Upper lobe of right lung (tissue), 1 donor: ENCODE results near the gene POLR2C. TPM values are rescaled to one million over a fixed set of nuclear protein-coding genes. Genes with fewer than 3 reads are reported as not detected.

Source experiments
- ATAC-seq: fragments of 200-7000 bp; cut with Tn5 transposase; one replicate; pipeline ENCODE4 v1.9.1; 2020; ENCODE audit warnings: mild to moderate bottlenecking, moderate library complexity
- DNase-seq: peaks from one replicate; pipeline ENCODE4 v3.0.0-alpha.2; 2020
- H3K27ac ChIP-seq: fragments of 200-600 bp; one replicate; pipeline ENCODE4 v1.8.0; 2022
- H3K27me3 ChIP-seq: fragments of 200-600 bp; one replicate; pipeline ENCODE4 v1.8.0; 2022; ENCODE audit warnings: mild to moderate bottlenecking
- H3K36me3 ChIP-seq: fragments of 200-600 bp; one replicate; pipeline ENCODE4 v1.8.0; 2022
- H3K4me1 ChIP-seq: fragments of 200-600 bp; one replicate; pipeline ENCODE4 v1.8.0; 2022
- H3K4me3 ChIP-seq: fragments of 200-600 bp; one replicate; pipeline ENCODE4 v1.8.0; 2022; ENCODE audit warnings: mild to moderate bottlenecking
- H3K9me3 ChIP-seq: fragments of 200-600 bp; one replicate; pipeline ENCODE4 v1.8.0; 2022
- intact Hi-C: fragments of 100-400 bp; cut with DNase I; formaldehyde crosslinking; loops from one replicate; pipeline ENCODE4 v1.11.0; 2022
- total RNA-seq: library from RNA; stranded (reverse); fragmentation: NEBNext Ultra II Directional; extraction: Animal tissue kit (Norgen Biotek cat#: 25700); gene quantifications from one replicate; pipeline ENCODE4 v1.2.1, GENCODE V29; 2021
- TF ChIP-seq, protein P1 (sequence below): fragments of 200-600 bp; IDR thresholded peaks from one replicate; pipeline ENCODE4 v1.8.0; 2022; ENCODE audit warnings: antibody characterized with exemption
- donor health status: DM: no; HTN: yes; CAD: no; lungs with severe emphysema.

Gene POLR2C
- total RNA-seq, 1 donor from 2014 or later: 85.1 TPM

DNA sequence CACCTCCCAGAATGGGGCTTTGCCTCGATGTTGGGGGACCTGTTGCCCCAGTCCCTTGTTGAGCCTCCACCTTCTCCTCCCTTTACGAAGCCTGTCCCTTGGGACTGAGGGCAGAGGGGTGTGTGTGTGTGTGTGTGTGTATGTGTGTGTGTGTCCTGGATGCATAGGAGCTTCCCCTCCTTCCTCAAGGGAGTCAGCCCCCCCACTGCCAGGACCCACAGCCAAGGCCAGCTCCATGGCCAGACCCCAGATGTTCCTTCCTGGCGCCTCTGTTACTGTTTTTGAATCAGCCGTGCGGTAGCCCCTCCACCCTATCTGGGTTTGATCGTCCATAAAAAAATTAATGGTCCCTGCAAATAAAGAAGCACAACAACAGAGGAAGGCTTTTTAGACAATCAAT, 41.5 kb downstream of the POLR2C start:
- DNase-seq: no peak
- intact Hi-C loops: no loop called here
- Histone ChIP-seq H3K4me1 (peaks cover 12% of the 10 kb centered on the region), H3K27ac (no peak overlapping the region), H3K27me3 (no peaks in the 10 kb centered on the region), H3K4me3 (no peak overlapping the region), H3K36me3 (no peaks in the 10 kb centered on the region), H3K9me3 (no peaks in the 10 kb centered on the region)
- TF ChIP-seq, protein P1, sequence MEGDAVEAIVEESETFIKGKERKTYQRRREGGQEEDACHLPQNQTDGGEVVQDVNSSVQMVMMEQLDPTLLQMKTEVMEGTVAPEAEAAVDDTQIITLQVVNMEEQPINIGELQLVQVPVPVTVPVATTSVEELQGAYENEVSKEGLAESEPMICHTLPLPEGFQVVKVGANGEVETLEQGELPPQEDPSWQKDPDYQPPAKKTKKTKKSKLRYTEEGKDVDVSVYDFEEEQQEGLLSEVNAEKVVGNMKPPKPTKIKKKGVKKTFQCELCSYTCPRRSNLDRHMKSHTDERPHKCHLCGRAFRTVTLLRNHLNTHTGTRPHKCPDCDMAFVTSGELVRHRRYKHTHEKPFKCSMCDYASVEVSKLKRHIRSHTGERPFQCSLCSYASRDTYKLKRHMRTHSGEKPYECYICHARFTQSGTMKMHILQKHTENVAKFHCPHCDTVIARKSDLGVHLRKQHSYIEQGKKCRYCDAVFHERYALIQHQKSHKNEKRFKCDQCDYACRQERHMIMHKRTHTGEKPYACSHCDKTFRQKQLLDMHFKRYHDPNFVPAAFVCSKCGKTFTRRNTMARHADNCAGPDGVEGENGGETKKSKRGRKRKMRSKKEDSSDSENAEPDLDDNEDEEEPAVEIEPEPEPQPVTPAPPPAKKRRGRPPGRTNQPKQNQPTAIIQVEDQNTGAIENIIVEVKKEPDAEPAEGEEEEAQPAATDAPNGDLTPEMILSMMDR: no peak
- no peak for ATAC-seq

DNA sequence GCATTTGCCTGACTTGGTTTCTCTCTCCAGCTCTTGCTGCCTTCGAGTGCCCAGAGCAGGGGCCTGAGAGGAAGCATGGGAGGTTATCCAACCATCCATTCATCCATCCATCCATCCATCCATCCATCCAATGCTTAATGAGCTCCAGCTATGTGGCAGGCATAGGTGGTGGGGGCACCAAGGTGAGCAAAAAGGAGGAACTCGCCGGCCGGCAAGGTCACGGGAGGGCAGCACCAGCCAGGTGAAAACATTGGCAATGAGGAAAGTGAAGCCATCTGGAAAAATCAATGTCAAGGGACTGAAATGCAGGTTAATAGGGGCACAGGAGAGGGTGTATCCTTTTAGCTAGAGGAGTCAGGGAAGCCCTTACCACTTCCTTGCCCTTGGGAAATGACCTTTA, 42.0 kb downstream of the POLR2C start:
- DNase-seq (no peak), ATAC-seq (no peak)
- Histone ChIP-seq H3K9me3 (no peaks in the 10 kb centered on the region), H3K4me1 (peaks cover 12% of the 10 kb centered on the region), H3K36me3 (no peaks in the 10 kb centered on the region), H3K27me3 (no peaks in the 10 kb centered on the region), H3K4me3 (no peak overlapping the region), H3K27ac (no peak overlapping the region)
- intact Hi-C loops: no loop called here
- TF ChIP-seq, protein P1: no peak

DNA sequence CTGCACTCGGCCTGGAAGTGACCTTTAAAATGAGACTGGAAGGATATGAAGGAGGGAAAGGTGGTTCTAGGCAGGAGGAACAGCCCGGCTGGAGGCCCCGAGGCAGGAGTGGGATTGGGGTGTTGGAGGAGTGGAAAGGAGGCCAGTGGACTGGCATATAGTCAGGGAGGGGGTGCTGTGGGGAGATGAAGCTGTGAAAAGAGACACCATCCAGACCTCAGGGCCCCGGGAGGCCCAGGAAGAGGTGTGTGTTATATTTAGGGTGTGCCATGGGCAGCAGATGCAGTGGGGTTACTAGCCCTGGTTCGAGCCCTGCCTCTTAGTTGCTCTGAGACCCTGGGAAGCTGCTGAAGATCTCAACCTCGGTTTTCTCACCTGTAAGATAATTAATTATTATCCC, 42.7 kb downstream of the POLR2C start:
- peaks cover 12% of the 10 kb centered on the region for H3K4me1 ChIP-seq
- no peaks in the 10 kb centered on the region for H3K27me3 ChIP-seq
- intact Hi-C loops: no loop called here
- ATAC-seq (no peak), DNase-seq (no peak)
- H3K9me3 ChIP-seq: no peaks in the 10 kb centered on the region
- no peaks in the 10 kb centered on the region for H3K36me3 ChIP-seq
- TF ChIP-seq, protein P1: no peak
- no peak overlapping the region for H3K27ac ChIP-seq
- no peak overlapping the region for H3K4me3 ChIP-seq

DNA sequence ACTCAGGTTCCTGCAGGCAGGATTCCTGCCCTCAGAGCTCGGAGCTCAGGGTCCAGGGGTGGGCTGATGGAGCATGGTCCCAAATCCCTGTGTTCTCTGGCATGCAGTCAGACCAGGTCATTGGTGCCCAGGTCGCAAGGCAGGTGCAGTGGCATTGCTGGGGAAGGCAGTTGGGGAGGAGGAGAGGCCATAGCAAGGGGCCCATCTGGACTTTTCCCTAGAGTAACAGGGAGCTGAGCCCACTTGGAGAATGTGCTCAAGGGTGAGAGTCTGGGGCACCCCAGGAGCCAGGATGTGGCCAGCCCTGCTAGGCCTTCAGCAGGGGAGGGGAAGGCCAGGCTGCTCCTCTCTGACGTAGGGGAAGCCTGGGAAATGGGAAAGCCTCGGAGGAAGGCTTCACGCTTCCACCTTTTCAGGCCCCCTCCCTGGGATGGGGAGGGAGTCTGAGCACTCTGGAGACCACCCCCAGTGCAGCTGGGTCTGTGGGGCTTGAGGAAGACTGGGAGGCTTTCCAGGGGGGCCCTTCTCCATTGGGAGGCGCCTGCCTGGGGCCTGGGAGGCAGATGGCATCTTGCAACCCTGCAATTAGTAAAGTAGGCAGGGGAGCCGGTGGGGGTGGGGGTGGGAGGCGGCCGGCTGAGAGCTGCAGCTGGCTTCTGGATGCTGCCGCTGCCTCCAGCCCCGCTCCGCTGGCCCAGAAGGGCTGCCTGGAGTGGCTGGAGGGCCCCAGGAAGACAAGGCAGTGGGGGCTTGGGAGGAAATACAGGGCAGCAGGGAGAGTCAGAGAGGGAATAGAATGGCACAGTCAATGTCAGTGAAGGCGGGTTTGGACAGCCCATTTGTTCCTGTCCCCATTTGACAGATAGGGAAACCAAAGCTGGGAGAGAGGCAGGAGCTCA, 44.9 kb downstream of the POLR2C start:
- peaks cover 14% of the 10 kb centered on the region for H3K4me1 ChIP-seq
- no peak overlapping the region for H3K4me3 ChIP-seq
- TF ChIP-seq, protein P1: no peak
- no peaks in the 10 kb centered on the region for H3K9me3 ChIP-seq
- ATAC-seq: no peak
- no peak for DNase-seq
- no peak overlapping the region for H3K27ac ChIP-seq
- intact Hi-C loops: no loop called here
- H3K36me3 ChIP-seq: no peaks in the 10 kb centered on the region
- H3K27me3 ChIP-seq: no peaks in the 10 kb centered on the region

DNA sequence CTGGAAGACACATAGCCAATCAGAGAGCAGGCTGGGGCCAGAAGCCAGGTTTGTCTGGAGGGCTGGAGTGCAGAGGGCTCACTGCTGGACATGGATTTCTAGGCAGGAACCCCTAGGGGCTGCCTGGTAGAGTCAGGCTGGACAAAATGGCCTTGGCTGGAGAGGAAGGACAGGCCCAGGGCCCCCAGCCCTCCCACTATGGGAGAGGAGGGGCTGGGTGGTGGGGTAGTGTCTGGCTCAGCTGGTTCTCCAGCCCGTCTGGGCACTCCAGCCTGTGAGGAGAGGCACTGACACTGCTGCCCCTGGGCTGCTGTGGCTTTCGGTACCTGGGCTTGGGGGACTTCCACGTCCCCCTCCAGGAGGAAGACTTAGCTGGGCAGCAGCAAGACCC, 45.6 kb downstream of the POLR2C start:
- TF ChIP-seq, protein P1: no peak
- intact Hi-C loops: no loop called here
- no peak overlapping the region for H3K4me3 ChIP-seq
- peaks cover 8% of the 10 kb centered on the region for H3K4me1 ChIP-seq
- ATAC-seq (no peak), DNase-seq (no peak)
- H3K27ac ChIP-seq: no peak overlapping the region
- no peaks in the 10 kb centered on the region for H3K27me3 ChIP-seq
- no peaks in the 10 kb centered on the region for H3K36me3 ChIP-seq
- H3K9me3 ChIP-seq: no peaks in the 10 kb centered on the region
